GM19043 (cell line): ENCODE measurements around the gene RCOR3.
A peak's percentile ranks its signal among the peaks of the same experiment; 100 is the strongest.

Experiments used
- ATAC-seq: cut with Tn5 transposase; IDR thresholded peaks from one replicate; pipeline ENCODE4 v1.9.1; 2021; ENCODE audit warnings: low read depth; ENCODE audit not compliant: unreplicated experiment

RCOR3 gene

DNA sequence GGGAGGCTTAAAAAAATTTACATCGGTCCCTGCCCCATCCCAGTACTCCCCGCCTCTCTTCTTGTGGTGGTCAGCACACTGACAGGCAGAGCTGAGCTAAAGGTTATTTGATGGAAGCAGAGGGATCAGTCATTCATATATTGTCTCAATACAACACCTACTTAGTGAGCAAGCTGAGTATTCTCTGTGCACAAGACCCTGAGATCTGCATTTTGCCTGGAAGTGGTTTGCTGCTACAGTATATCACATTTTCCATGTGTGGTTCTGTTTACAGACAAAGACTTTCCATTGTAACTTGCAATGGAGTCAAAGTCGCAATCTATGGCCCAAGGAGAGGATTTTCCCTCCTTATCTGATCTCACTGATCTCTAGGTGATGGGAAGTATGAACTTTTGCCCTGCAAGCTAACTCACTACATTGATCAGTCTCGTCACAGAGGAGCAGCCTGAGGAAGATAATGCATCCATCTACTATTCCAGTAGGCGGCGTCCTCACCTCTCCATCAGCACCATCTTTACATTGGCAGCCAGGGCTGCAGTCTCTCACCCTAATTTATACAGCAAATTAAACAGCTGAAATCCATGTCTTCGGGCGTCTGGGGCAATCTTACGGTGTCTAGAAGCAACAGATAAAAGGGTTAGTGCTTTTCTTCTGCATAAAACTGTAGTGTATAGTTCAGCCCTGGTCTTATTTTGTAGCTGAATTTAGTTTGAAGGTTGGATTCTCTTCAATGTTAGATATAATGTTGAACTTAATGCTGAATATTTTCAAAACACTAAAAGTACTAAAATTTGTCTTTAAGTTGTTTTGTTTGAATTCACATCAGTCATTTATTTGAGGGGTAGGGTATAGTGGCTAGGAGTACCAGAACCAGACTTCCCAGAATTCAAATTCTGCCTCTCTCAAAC, 64.2 kb downstream of the RCOR3 start:
- peak; percentile 50 for ATAC-seq

DNA sequence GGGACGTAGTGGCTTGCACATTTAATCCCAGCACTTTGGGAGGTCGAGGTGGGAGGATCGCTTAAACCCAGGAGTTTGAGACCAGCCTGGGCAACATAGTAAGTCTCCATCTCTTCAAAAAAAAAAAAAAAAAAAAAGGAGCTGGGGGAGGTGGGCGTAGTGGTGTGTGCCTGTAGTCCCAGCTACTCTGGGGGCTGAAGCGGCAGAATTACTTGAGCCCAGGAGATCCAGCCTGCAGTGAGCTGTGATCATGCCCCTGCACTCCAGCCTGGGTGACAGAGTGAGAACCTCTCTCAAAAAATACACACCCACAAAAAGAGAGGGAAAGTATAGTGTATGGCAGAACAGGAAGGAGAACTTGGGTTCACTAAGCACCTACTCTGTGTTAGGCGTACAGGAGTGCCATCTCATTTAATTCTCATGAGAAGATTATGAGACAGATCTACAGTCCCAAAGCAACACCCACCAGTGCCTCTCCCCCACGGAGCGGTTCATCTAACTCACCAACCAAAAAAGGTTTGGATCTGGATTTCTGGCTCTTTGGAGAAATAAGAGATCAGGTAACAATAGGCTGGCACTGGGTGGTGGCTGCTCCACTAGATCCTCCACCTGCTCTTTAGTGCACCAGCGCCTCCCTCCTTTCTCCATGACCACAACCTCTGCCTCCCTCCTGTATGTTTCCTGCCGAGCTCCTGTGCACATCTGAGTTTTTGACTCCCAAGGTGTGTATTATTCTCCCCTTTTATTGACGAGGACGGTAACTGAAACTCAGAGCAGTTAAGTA, 66.0 kb downstream of the RCOR3 start:
- no peak for ATAC-seq

DNA sequence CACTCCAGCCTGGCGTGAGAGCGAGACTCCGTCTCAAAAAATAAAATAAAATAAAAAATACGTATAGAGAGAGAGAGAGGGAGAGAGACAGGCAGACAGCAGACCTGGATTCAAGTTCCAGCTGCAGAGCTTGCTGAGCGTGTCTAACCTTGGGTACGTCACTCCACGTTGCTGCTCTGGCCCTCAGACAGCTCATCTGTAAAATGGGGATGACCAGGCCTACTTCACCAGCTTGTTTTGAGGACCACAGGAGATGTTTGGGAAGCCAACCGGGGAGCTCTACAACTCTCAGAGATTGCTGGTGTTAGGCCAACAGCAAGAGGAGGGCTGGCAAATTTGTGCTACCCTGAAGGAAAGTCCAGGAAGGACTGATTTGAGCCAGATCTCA, 67.0 kb downstream of the RCOR3 start:
- no peak for ATAC-seq

DNA sequence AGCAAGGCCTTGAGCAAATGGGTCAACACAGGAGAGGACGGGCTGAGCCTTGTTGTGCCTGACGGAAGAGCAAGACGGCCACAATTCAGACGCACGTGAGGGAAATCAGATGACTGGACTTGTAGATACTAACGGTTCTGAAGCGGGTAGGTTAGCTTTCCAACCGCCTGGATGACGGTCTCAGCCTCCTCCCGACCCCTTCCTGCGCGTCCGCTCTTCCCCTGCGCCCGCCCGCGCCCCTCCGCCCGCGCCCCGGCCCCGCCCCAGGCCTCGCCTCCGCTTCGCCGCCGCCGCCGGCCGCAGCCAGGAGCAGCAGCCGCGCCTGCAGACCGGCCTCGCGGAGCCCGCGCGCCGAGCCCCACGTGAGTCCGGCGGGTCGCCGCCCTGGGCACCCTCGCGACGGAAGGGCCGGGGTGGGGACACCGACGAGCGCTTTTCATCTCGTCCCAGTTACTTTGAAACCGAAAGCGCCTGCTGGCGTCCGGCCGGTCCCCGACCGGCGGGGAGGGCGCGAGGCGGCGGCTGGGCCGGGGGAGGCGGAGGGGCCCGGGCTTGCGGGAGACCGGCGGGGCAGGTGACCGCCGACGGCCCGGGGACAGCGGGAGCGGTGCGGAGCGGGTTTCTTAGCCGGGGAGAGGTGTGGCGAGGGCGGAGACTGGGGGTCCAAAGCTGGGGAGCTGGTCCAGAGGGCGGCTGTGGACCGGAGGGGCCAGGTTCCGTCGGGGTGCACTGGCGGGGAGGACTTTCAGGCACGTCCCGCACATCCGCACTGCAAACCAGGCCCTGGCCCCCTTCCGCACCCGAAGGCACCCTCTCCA, 67.6 kb downstream of the RCOR3 start, which contains the start of gene TRAF5:
Gene TRAF5 (plus strand): TSS at position 306 of the 818 bp plus-strand sequence. CDS start 26,407 bp downstream, outside the sequence.
- peak; percentile 24 for ATAC-seq

DNA sequence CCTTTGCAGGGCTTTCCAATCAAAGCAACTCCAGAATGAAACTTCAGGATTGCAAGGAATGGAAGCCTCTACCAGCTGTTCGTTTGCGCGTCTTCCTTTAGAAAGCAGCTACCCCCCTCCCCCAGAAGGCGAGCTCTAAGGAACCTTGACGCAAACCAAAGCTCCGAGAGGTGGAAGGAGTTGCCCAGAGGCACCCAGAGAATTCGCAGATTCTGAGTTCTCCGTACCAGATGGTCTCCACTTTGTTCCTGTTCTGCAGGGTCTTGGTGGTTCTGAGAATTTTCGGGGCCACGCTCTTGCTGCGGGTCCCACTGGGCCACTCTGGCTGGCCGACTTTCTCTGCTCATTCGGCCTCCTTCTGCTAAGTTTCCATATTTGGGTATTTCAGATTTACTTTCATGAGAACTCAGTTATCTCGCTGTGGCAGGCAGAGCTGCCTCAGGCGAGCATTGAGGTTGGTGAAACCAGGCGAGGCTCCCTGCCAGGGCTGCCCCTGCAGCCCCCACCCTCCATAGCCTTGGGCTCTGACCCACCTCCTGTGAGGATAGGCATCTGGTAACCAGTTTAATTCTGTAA, 68.3 kb downstream of the RCOR3 start:
- no peak for ATAC-seq

DNA sequence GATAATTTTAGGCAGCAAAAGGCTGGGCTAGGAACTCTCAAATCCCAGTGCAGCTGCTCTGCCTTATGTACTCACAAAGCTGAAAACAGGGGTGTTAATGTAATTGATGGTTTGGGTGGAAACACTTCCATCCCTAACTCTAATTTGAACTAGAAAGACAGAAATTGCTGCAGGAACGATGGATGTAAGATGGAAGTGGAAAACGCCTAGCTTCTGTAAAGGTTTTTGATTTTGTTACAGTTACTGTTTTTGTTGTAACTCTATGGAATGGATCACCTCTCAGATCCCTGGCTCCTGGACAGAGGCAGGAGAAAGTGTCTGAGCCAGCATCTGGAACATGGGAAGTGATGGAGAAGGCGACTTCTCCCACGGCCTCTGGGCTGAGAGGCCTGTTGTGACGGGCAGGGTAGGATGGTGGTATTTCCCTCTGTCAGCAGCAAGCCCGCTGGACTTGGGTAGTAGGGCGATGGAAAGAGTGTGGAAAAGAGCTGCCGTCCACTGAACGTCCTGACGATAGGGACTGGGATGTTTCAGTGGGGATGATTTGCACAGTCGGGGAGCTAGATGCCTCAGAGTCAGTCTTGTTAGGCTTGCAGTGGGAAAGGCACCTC, 69.0 kb downstream of the RCOR3 start:
- ATAC-seq = no peak

DNA sequence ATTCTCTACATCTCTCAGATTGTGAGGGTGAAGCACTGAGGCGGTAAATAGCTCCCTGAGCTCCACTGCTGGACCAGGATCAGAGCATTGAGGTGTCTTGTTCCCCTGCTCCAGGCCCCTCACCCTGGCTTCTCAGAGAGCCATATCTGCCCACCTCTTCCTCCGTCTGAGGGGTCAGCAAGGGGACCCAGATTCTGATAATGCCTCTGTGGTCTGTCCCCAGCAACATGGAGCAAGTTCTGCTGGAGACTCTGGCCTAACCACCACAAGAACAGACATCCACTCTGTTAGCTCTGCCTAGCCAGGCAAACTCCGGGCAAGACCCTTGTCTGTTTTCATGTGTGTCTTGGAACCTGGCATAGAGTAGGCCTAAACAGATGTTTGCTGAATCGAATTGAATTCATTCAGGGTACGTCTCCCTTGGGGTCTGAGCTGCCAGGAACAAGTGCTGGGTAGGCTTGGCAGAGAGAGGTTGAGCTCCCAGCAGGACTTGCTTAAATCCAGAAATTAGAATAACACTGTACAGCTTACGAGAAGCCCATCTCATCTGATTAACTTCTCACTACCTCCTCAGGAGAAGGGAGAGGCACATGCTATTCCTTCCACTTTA, 69.8 kb downstream of the RCOR3 start:
- no peak for ATAC-seq

DNA sequence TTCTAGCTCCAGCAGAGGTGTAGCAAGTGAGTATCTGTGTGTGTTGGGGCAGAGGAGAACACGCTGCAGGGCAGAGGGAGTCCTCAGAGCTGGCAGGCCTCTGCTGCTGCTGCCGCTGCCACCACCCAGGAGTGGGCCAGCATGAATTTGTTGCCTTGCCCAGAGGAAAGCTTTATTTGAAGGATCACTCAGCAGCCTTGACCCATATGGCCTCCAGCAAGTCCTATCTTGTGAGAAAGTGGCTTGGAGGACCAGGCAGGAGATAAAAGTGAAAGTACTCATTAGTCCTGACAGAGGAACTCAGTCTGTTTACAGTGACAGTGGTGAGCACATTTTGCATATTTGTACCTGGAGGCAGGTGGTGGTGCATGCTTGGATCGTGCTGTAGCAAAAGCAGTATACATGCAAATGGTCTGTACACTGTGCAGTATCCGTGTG, 70.6 kb downstream of the RCOR3 start:
- peak; percentile 62 for ATAC-seq

DNA sequence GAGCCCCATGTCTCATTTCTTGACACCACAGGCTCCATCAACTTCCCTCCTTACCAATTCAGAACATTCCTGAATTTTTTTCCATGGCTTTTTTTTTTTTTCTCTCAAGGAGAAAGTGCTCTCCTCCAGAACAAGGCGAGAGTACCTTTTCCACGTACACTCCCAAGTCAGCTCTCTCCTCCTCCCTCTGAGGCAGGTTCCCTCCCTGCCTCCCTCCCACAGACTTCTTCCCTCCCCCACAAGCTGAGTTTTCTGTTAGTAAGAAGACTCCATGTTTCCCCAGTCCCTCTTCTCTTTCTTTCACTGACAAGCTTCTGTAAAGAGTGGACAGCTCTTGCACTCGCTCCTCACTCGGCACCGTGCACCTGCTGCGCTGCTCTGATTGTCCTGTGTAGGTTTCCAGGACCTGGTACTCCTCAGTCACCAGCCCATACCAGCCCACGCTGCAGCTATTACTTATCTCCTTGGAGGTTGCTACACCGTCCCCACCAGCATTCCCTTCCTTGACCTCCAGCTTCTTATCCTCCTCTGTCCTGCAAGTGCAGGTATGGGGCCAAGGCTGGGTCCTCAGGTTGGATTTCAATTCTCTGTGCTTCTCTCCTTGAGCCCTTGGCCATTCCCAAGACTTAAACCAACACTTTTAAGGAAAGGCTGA, 71.2 kb downstream of the RCOR3 start:
- ATAC-seq = no peak

DNA sequence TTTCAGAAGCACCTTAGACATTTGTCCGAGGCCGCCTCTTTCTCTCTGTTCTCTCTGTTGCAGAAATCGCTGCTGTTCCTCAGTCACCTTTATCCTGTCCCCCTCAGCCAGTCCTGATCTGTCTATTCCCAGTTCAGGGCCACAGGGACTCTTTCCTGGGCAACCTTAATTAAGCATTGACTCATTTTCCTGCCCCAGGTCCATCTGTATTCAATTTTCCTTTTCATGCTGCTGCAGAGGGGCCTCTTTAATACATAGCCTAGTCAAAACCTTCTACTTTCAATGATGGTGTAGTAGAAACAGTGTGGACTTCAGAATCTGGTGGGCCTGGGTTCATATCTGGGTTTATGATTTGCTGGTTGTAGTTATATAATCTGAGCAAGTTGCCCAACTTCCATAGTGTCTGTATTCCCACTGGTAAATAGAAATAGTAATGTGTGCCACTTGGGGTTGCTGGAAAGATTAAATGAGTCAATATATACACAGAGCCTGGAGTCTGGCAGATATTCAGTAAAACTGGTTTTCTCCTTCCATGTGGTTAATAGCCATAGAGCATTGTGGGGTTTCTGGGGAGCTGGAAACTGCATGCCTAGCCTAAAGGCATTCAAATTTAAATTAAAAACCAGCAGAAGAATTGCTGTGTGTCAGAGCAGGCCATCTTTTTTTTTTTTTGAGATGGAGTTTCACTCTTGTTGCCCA, 72.0 kb downstream of the RCOR3 start:
- no peak for ATAC-seq

DNA sequence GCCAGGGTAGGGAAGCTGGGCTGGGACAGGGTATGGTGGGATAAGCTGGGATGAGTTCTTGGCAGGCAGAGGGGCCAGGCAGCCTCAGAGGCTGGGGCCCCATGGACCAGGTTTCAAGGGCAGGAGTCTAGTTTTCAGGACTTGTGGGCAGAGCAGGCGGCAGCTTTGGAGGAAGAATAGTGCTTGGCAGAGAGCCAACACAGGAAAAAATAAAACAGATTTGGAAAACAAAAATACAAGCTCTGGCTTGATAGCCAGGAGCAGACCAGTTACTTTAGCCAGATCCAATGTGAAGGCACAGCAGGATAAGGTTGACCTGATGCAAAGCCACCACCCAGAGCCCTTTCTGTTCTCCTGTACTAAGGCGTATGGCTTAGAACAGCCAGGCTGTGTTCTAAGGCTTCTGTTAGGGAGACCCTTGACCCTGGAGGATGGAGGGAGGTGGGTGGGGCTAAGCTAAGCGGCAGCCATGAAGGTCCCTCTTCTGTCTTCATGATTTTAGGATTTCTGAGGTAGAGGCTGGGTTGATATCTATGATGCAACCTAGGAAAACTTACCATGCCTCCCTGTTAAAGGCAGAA, 73.0 kb downstream of the RCOR3 start:
- ATAC-seq = no peak

DNA sequence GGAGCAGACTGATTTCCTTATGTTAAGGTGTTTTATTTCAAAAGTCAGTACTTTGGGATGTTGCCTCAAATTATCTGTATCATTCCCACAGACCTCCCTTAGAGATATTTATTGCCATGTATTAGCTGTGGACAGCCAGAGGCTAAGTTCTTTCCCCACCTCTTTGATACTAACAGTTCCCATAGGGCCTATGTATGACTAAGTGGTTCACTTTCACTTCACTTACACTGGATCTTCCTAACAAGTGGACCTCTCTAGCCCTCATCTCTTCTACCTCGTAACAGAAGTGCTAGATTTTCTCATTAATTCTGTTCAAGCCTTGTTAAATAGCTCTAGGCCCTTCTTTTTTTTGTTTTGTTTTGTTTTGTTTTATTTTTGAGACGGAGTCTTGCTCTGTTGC, 73.7 kb downstream of the RCOR3 start:
- no peak for ATAC-seq

DNA sequence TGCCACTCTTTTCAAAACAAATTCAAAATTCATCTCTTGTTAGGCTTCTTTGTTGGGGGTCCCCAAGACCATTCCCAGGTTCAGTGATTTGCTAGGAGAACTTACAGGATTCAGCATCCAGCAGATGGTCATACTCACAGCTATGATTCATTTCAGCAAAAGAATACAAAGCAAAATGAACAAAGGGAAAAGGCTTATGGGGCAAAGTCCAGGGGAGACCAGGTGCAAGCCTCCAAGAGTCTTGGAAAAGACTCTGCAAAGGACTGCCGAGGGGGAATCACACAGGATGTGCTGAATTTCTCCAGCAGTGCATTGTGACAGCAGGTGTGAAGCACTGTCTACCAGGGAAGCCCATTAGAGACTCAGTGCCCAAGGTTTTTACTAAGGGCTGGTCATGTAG, 74.7 kb downstream of the RCOR3 start:
- ATAC-seq = no peak

DNA sequence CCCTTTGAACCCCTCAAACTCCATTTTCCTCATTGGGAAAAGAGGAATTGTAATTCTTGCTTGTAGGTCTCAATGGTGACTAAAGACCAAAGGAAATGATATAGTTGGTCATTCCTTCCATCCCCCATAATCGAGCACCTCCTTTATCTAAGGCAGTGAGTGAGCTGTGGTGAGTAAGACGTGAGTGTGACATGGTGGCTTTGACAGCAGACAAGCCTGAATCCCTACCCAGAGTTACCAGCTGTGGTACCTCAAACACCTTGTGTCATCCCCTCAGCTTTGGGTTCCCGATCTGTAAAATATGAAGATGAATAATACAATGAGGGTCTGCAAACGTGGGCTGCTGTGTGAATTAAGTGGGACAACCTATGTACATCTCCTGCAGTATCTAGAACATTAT, 75.8 kb downstream of the RCOR3 start:
- no peak for ATAC-seq

DNA sequence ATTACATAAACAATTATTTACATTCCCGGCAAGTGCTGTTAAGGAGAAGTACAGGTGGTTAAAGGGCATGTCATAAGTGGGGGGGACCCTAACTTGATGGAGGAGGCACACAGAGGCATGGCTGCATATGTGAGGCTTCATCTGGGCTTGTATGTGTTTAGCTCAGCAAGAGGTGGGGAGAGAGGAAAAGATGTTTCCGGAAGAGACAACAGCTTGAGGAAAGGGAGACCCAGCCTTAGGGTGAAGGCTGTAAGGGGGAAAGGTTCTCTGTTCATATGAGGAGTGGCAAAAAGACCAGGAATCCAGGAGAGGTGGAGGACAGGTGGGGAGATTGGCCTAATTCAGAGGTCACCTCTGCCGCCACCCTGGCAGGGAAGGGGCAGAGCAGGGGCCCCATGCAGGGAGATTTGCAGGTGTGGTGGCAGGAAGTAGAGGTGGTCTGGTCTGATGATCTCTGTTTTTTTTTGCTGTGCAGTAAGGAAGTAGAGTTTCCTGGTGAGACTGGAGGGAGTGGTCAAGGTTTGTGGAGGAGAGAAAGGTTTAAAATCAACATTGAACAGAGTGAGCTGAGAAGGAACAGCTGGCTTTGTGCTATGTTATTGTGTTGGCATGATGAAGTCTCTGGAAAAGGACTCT, 76.5 kb downstream of the RCOR3 start:
- peak; percentile 87 for ATAC-seq

DNA sequence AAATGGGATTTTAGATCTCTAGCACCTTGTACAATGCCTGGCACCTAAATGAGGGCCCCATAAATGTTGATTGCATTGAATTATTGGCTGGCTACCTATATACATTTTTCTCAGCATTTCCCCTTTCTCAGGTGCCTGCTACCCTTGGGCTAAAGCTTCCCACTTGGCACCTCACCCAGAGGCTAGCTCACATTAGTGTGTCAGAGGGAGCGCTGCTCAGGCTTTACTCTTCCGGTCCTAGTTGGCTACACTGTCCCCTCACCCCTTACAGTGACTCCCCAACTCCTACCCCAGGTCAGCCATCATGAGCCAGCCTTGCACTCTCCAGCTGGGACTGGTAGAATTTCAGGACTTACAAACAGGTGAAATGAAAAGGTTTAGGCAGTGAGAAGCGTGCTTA, 77.0 kb downstream of the RCOR3 start:
- peak; percentile 20 for ATAC-seq

DNA sequence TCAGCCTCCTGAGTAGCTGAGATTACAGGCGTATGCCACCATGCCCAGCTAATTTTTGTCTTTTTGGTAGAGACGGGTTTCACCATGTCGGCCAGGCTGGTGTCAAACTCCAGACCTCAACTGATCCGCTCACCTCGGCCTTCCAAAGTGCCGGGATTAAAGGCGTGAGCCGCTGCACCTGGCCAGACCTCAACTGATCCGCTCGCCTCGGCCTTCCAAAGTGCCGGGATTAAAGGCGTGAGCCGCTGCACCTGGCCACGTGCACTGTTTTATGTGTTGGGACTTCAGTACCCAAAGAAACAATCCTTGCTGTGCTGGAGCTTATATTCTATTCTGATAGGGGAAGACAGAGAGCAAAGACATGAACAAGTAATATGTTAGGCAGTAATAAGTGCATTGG, 77.6 kb downstream of the RCOR3 start:
- ATAC-seq = no peak
